Neural cell (in vitro differentiated cells): Measurements from ENCODE around the gene SHMT2. TPM values are rescaled to one million over a fixed set of nuclear protein-coding genes. Genes with fewer than 3 reads are reported as not detected.

Source experiments
- H2AFZ ChIP-seq: fragments of 200-600, 300-800 bp; sonication (generic), shearing (Covaris generic); 2 replicates; pipeline ENCODE4 v1.6.0; 2014; ENCODE audit warnings: low read depth, mild to moderate bottlenecking, antibody characterized with exemption, low read length, moderate library complexity
- H3F3A ChIP-seq: fragments of 200-600 bp; shearing (Covaris generic); 2 replicates; pipeline ENCODE4 v1.6.1; 2016; ENCODE audit warnings: mild to moderate bottlenecking, moderate library complexity, mixed read lengths, antibody characterized with exemption, low read length; ENCODE audit not compliant: insufficient read depth, poor library complexity, severe bottlenecking
- H3K27ac ChIP-seq: fragments of 200-600, 300-800 bp; sonication (generic), shearing (Covaris generic); 2 replicates; pipeline ENCODE4 v1.5.1; 2014; ENCODE audit warnings: mild to moderate bottlenecking, low read length, moderate library complexity
- H3K27me3 ChIP-seq: fragments of 300-800, 200-600 bp; sonication (generic), shearing (Covaris generic); 2 replicates; pipeline ENCODE4 v1.6.0; 2014; ENCODE audit warnings: mild to moderate bottlenecking, low read depth, low read length, moderate library complexity; ENCODE audit not compliant: insufficient read depth
- H3K36me3 ChIP-seq: fragments of 300-800, 200-600 bp; sonication (generic), shearing (Covaris generic); 2 replicates; pipeline ENCODE4 v1.5.1; 2014; ENCODE audit warnings: mild to moderate bottlenecking, antibody characterized with exemption, low read length, moderate library complexity; ENCODE audit not compliant: insufficient read depth
- H3K4me2 ChIP-seq: fragments of 300-800, 200-600 bp; sonication (generic), shearing (Covaris generic); 2 replicates; pipeline ENCODE4 v1.6.0; 2014; ENCODE audit warnings: mild to moderate bottlenecking, low read length
- H3K4me3 ChIP-seq: fragments of 300-800, 200-600 bp; sonication (generic), shearing (Covaris generic); 2 replicates; pipeline ENCODE4 v1.5.1; 2014; ENCODE audit warnings: mild to moderate bottlenecking, low read length, moderate library complexity
- H3K79me2 ChIP-seq: fragments of 200-600 bp; shearing (Covaris generic); replicated peaks from 2 replicates; pipeline ENCODE4 v1.6.0; 2014; ENCODE audit warnings: mild to moderate bottlenecking, low read length, moderate library complexity; ENCODE audit not compliant: insufficient read depth
- H3K9ac ChIP-seq: fragments of 300-800, 200-600 bp; sonication (generic), shearing (Covaris generic); 2 replicates; pipeline ENCODE4 v1.6.1; 2016; ENCODE audit warnings: mild to moderate bottlenecking, low read length, mixed read lengths
- H3K9me2 ChIP-seq: fragments of 200-600 bp; shearing (Covaris generic); 2 replicates; pipeline ENCODE4 v1.6.1; 2016; ENCODE audit warnings: mild to moderate bottlenecking, low read length, mixed read lengths; ENCODE audit not compliant: insufficient read depth
- H3K9me3 ChIP-seq: fragments of 200-600, 300-800 bp; sonication (generic), shearing (Covaris generic); 2 replicates; pipeline ENCODE4 v1.6.1; 2016; ENCODE audit warnings: mild to moderate bottlenecking, mixed run types, low read length, moderate library complexity, mixed read lengths
- H4K20me1 ChIP-seq: fragments of 200-600 bp; shearing (Covaris generic); 2 replicates; pipeline ENCODE4 v1.6.1; 2016; ENCODE audit warnings: mild to moderate bottlenecking, mixed run types; ENCODE audit not compliant: insufficient read depth
- CTCF ChIP-seq: fragments of 450-650 bp; IDR thresholded peaks from 2 replicates; pipeline ENCODE4 v1.5.1; 2014; ENCODE audit warnings: antibody characterized with exemption, mild to moderate bottlenecking, moderate library complexity; ENCODE audit not compliant: poor library complexity, severe bottlenecking
- EP300 ChIP-seq: fragments of 450-650 bp; conservative IDR thresholded peaks from 2 replicates; pipeline ENCODE4 v1.6.1; 2014; ENCODE audit warnings: antibody characterized with exemption, mild to moderate bottlenecking, moderate library complexity; ENCODE audit not compliant: poor library complexity, severe bottlenecking
- EZH2 ChIP-seq: fragments of 200-600, 300-800 bp; shearing (Covaris generic), sonication (generic); IDR thresholded peaks from 2 replicates; pipeline ENCODE4 v1.6.1; 2014; ENCODE audit warnings: antibody characterized with exemption, low read length, borderline replicate concordance, mild to moderate bottlenecking; ENCODE audit not compliant: insufficient read depth, poor library complexity, severe bottlenecking
- MXI1 ChIP-seq: fragments of 450-650 bp; conservative IDR thresholded peaks from 2 replicates; pipeline ENCODE4 v1.6.1; 2014; ENCODE audit warnings: antibody characterized with exemption, mild to moderate bottlenecking; ENCODE audit not compliant: poor library complexity, severe bottlenecking
- POLR2AphosphoS5 ChIP-seq: IDR thresholded peaks from 2 replicates; pipeline ENCODE4 v1.6.1; 2012
- RAD21 ChIP-seq: fragments of 450-650 bp; conservative IDR thresholded peaks from 2 replicates; pipeline ENCODE4 v1.6.1; 2014; ENCODE audit warnings: antibody characterized with exemption, mild to moderate bottlenecking, moderate library complexity
- REST ChIP-seq: IDR thresholded peaks from 2 replicates; pipeline ENCODE4 v1.6.1; 2012; ENCODE audit warnings: borderline replicate concordance
- SMC3 ChIP-seq: fragments of 450-650 bp; conservative IDR thresholded peaks from 2 replicates; pipeline ENCODE4 v1.6.1; 2014; ENCODE audit warnings: antibody characterized with exemption, mild to moderate bottlenecking, moderate library complexity; ENCODE audit not compliant: poor library complexity
- TAF1 ChIP-seq: IDR thresholded peaks from 2 replicates; pipeline ENCODE4 v1.6.1; 2012; ENCODE audit warnings: low read depth
- polyA plus RNA-seq: library from polyadenylated mRNA; depleted of rRNA; stranded (reverse); fragments of >200 nt; gene quantifications from 2 replicates; pipeline ENCODE4 v1.2.3, GENCODE V29; 2014

Gene SHMT2
- polyA plus RNA-seq, 1 donor from 2014 or later = 38.2 TPM

GRCh38 chr12:57233357-57234232, 4.1 kb downstream of the SHMT2 start:
- no peak overlapping the region for H3K27ac ChIP-seq
- peaks cover 29% of the 10 kb centered on the region for H3K27me3 ChIP-seq
- no peak overlapping the region for H3K9ac ChIP-seq
- no peaks in the 10 kb centered on the region for H3K9me3 ChIP-seq
- no peaks in the 10 kb centered on the region for H3F3A ChIP-seq
- no peak overlapping the region for H2AFZ ChIP-seq
- H3K4me2 ChIP-seq = no peak overlapping the region
- no peak overlapping the region for H3K4me3 ChIP-seq
- H4K20me1 ChIP-seq = no peaks in the 10 kb centered on the region
- H3K36me3 ChIP-seq = no peaks in the 10 kb centered on the region
- no peaks in the 10 kb centered on the region for H3K79me2 ChIP-seq
- no peaks in the 10 kb centered on the region for H3K9me2 ChIP-seq
- no peak for TF ChIP-seq CTCF
- no peak for TF ChIP-seq EZH2

- Histone ChIP-seq H3F3A (no peaks in the 10 kb centered on the region), H3K9ac (no peak overlapping the region), H2AFZ (no peak overlapping the region), H3K9me3 (no peaks in the 10 kb centered on the region), H3K9me2 (no peaks in the 10 kb centered on the region), H3K4me3 (no peak overlapping the region), H3K4me2 (no peak overlapping the region), H3K27ac (no peak overlapping the region), H3K27me3 (peaks cover 36% of the 10 kb centered on the region), H4K20me1 (no peaks in the 10 kb centered on the region), H3K36me3 (no peaks in the 10 kb centered on the region), H3K79me2 (no peaks in the 10 kb centered on the region)
- TF ChIP-seq RAD21 (no peak), MXI1 (no peak), EP300 (no peak), SMC3 (no peak), CTCF (no peak), REST (no peak), EZH2 (no peak), POLR2AphosphoS5 (no peak), TAF1 (no peak)
Measured at GRCh38 chr12:57234233-57234570, 4.7 kb downstream of the SHMT2 start.
